Small intestine (tissue), 7 donors: ENCODE results near the gene PCDHA5. TPM values are rescaled to one million over a fixed set of nuclear protein-coding genes. Genes with fewer than 3 reads are reported as not detected.

Experiments used
- DNase-seq, 2 donors: peaks; one replicate each; pipeline versions ENCODE4 v3.0.0 to v3.0.0-alpha.2; 2013
- FAIRE-seq: peaks from 2 replicates; lab custom pipeline; 2012; peaks lifted over from hg19 to GRCh38; lab: Jason Lieb, UNC
- H3K27ac ChIP-seq, 3 donors: one replicate each; pipeline ENCODE4 v1.5.1; 2013; ENCODE audit warnings: low read length in 2 of 3, mild to moderate bottlenecking in 2 of 3, control low read depth in 1 of 3, inconsistent platforms in 1 of 3, low read depth in 1 of 3, moderate library complexity in 1 of 3
- H3K27me3 ChIP-seq, 3 donors: one replicate each; pipeline ENCODE4 v1.6.1; 2013; ENCODE audit warnings: low read length in 3 of 3, inconsistent platforms in 1 of 3; ENCODE audit not compliant: control insufficient read depth in 3 of 3, insufficient read depth in 3 of 3
- H3K36me3 ChIP-seq, 3 donors: one replicate each; pipeline ENCODE4 v1.6.1; 2013; ENCODE audit warnings: low read length in 3 of 3, inconsistent platforms in 1 of 3, low read depth in 1 of 3, mild to moderate bottlenecking in 1 of 3, moderate library complexity in 1 of 3; ENCODE audit not compliant: control insufficient read depth in 3 of 3, insufficient read depth in 2 of 3
- H3K4me1 ChIP-seq, 3 donors: one replicate each; pipeline ENCODE4 v1.6.1; 2013; ENCODE audit warnings: low read length in 2 of 3, inconsistent platforms in 1 of 3, low read depth in 1 of 3, mild to moderate bottlenecking in 1 of 3, moderate library complexity in 1 of 3; ENCODE audit not compliant: control insufficient read depth in 3 of 3, insufficient read depth in 2 of 3
- H3K4me3 ChIP-seq, 3 donors: one replicate each; pipeline ENCODE4 v1.5.1; 2013; ENCODE audit warnings: low read length in 3 of 3, control low read depth in 1 of 3, inconsistent platforms in 1 of 3, low read depth in 1 of 3, mild to moderate bottlenecking in 1 of 3, moderate library complexity in 1 of 3
- H3K9me3 ChIP-seq, 2 donors: one replicate each; pipeline ENCODE4 v1.6.1; 2013; ENCODE audit warnings: low read depth in 1 of 2, low read length in 1 of 2; ENCODE audit not compliant: control insufficient read depth in 2 of 2, insufficient read depth in 1 of 2
- WGBS, 3 donors: extraction: QIAGEN DNeasy Blood & Tissue Kit; methylation state at CpG; one replicate each; pipeline ENCODE4 v1.1.7; 2013; 5-methylcytosine and 5-hydroxymethylcytosine counted together
- polyA plus RNA-seq, 4 donors: library from polyadenylated mRNA; stranded (reverse) in 3 of 4; unstranded in 1 of 4; fragments of 200-250 nt in 3 of 4; fragments of 120-200 nt in 1 of 4; gene quantifications; one replicate each; pipeline versions ENCODE4 v1.2.1 to v1.2.3, GENCODE V29; 2013
- donor health status: healthy with polysubstance abuse.
- donor health status: control.
- donor health status: control.
- donor health status: Bipolar disorder and iron deficiency.
- donor health status: healthy.

PCDHA5 gene
- polyA plus RNA-seq, 4 donors: 0.07 to 0.19 TPM; not detected in 2

DNA sequence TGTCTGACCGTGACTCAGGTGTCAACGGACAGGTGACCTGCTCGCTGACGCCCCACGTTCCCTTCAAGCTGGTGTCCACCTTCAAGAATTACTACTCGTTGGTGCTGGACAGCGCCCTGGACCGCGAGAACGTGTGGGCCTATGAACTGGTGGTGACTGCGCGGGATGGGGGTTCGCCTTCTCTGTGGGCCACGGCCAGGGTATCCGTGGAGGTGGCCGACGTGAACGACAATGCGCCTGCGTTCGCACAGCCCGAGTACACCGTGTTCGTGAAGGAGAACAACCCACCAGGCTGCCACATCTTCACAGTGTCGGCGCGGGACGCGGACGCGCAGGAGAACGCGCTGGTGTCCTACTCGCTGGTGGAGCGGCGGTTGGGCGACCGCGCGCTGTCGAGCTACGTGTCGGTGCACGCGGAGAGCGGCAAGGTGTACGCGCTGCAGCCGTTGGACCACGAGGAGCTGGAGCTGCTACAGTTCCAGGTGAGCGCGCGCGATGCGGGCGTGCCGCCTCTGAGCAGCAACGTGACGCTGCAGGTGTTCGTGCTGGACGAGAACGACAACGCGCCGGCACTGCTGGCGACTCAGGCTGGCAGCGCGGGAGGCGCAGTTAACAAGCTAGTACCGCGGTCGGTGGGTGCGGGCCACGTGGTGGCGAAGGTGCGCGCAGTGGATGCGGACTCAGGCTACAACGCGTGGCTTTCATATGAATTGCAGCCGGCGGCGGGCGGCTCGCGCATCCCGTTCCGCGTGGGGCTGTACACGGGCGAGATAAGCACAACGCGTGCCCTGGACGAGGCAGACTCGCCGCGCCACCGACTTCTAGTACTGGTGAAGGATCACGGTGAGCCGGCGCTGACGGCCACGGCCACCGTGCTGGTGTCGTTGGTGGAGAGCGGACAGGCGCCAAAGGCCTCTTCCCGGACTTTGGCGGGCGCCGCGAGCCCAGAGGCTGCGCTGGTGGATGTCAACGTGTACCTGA lies 49.1 kb downstream of the PCDHA5 start:
- DNase-seq: no peak
- H3K36me3 ChIP-seq: no peaks in the 10 kb centered on the region

More for the DNA sequence above, 49.1 kb downstream of the PCDHA5 start:
- Histone ChIP-seq H3K4me3 (no peak overlapping the region), H3K4me1 (no peaks in the 10 kb centered on the region), H3K27me3 (no peaks in the 10 kb centered on the region), H3K9me3 (peaks cover 3 to 37% of the 10 kb centered on the region in 2 donors), H3K27ac (no peak overlapping the region)
- WGBS, 3 donors: 58 to 78% (median 74%) methylated on average over 109 to 114 of the region's 114 CpGs
- no peak for FAIRE-seq

Other genes with a start within 250 kb of the PCDHA5 start
- gene CD14, start 188.4 kb upstream of the PCDHA5 start, polyA plus RNA-seq: 10 to 100 TPM in 1 of 4 donors, 1 to 10 TPM in 3; 3.1 to 30.3 (median 8.5) TPM
- gene TMCO6, start 182.2 kb upstream of the PCDHA5 start, polyA plus RNA-seq: 10 to 100 TPM in 2 of 4 donors, 1 to 10 TPM in 2; 5.4 to 21.3 (median 9.9) TPM
- gene NDUFA2, start 174.0 kb upstream of the PCDHA5 start, polyA plus RNA-seq: 100 to 1,000 TPM in 3 of 4 donors, 10 to 100 TPM in 1; 86.0 to 414 (median 240) TPM
- gene IK, start 173.8 kb upstream of the PCDHA5 start, polyA plus RNA-seq: 10 to 100 TPM; 60.0 to 96.6 (median 66.8) TPM
- gene WDR55, start 156.7 kb upstream of the PCDHA5 start, polyA plus RNA-seq: 10 to 100 TPM; 20.3 to 28.9 (median 22.4) TPM
- 1 to 10 TPM in 3 of 4 donors, under 1 TPM in 1; 0.16 to 3.1 (median 1.9) TPM for gene DND1, start 148.0 kb upstream of the PCDHA5 start, polyA plus RNA-seq
- gene HARS1, start 130.2 kb upstream of the PCDHA5 start, polyA plus RNA-seq: 10 to 100 TPM; 35.3 to 47.0 (median 40.7) TPM
- 10 to 100 TPM; 21.8 to 38.0 (median 23.2) TPM for gene HARS2, start 130.2 kb upstream of the PCDHA5 start, polyA plus RNA-seq
- gene ZMAT2, start 121.2 kb upstream of the PCDHA5 start, polyA plus RNA-seq: 10 to 100 TPM; 50.3 to 79.2 (median 61.8) TPM
- under 1 TPM in 2 of 4 donors, not detected in 2; 0.06 to 0.43 TPM for gene PCDHA1, start 35.5 kb upstream of the PCDHA5 start, polyA plus RNA-seq
- gene PCDHA2, start 26.8 kb upstream of the PCDHA5 start, polyA plus RNA-seq: under 1 TPM in 2 of 4 donors, not detected in 2; 0.06 to 0.07 TPM
- under 1 TPM in 2 of 4 donors, not detected in 2; 0.10 to 0.28 TPM for gene PCDHA3, start 20.6 kb upstream of the PCDHA5 start, polyA plus RNA-seq
- gene PCDHA4, start 14.5 kb upstream of the PCDHA5 start, polyA plus RNA-seq: under 1 TPM in 2 of 4 donors, not detected in 2; 0.19 to 0.57 TPM
- under 1 TPM in 2 of 4 donors, not detected in 2; 0.12 to 0.27 TPM for gene PCDHA6, start 6.3 kb downstream of the PCDHA5 start, polyA plus RNA-seq
- under 1 TPM in 2 of 4 donors, not detected in 2; 0.06 to 0.07 TPM for gene PCDHA7, start 12.7 kb downstream of the PCDHA5 start, polyA plus RNA-seq
- under 1 TPM in 2 of 4 donors, not detected in 2; 0.04 to 0.06 TPM for gene PCDHA8, start 19.6 kb downstream of the PCDHA5 start, polyA plus RNA-seq
- under 1 TPM in 2 of 4 donors, not detected in 2; 0.01 to 0.06 TPM for gene PCDHA9, start 26.8 kb downstream of the PCDHA5 start, polyA plus RNA-seq
- under 1 TPM in 2 of 4 donors, not detected in 2; 0.04 to 0.13 TPM for gene PCDHA10, start 34.3 kb downstream of the PCDHA5 start, polyA plus RNA-seq
- gene PCDHA11, start 47.3 kb downstream of the PCDHA5 start, polyA plus RNA-seq: under 1 TPM in 2 of 4 donors, not detected in 2; 0.09 to 0.21 TPM
- gene PCDHA12, start 53.7 kb downstream of the PCDHA5 start, polyA plus RNA-seq: under 1 TPM in 2 of 4 donors, not detected in 2; 0.01 to 0.03 TPM
- under 1 TPM in 2 of 4 donors, not detected in 2; 0.03 to 0.06 TPM for gene PCDHA13, start 60.5 kb downstream of the PCDHA5 start, polyA plus RNA-seq
- gene PCDHAC1, start 104.7 kb downstream of the PCDHA5 start, polyA plus RNA-seq: under 1 TPM in 2 of 4 donors, not detected in 2; 0.10 to 0.27 TPM
- gene PCDHAC2, start 144.9 kb downstream of the PCDHA5 start, polyA plus RNA-seq: under 1 TPM in 2 of 4 donors, not detected in 2; 0.22 to 0.72 TPM
- gene PCDHB1, start 229.8 kb downstream of the PCDHA5 start, polyA plus RNA-seq: under 1 TPM in 2 of 4 donors, not detected in 2; 0.03 to 0.04 TPM